ENCODE results near the gene DEPDC4. TPM values are rescaled to one million over a fixed set of nuclear protein-coding genes. Genes with fewer than 3 reads are reported as not detected.

DEPDC4 gene
- total RNA-seq, 5 donors from 2014 or later (not counting 1 experiment from before 2014, with no cell fraction given), result 0.38 to 0.93 (median 0.61) TPM; not detected in 1

DNA sequence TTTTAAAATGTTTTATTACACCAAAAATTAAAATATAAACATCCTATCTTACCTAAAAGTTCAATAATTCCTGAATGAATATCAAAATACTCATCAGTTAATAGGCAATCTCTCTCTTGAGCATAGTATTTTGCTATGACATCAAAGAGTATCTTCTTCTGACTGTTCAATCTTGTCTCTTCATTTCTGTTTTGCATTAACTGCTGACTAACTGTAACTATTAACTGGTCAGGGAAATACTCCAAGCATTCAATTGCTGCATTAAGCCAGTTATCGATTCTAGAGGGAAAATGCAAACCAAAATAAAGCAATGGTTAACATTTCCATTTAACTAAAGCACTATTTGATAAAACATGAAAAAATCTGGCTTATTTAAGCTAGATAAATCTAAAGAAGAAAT, 13.4 kb downstream of the DEPDC4 start:
- H3K36me3 ChIP-seq (ENCODE audit: control insufficient read depth in 2 of 2, extremely low read depth in 1 of 2, insufficient read depth in 1 of 2, low read length in 1 of 2), result no peaks in the 10 kb centered on the region
- DNase-seq (no peak), ATAC-seq (replicated peaks in 1 of 4) (no peak)
- CTCF ChIA-PET, result no interaction called here
- no peaks in the 10 kb centered on the region for H3K27me3 ChIP-seq (replicated peaks in 1 of 2; ENCODE audit: control insufficient read depth in 2 of 2, extremely low read depth in 1 of 2, insufficient read depth in 2 of 2, low read length in 1 of 2)
- POLR2A ChIA-PET, result no interaction called here
- H3K36me3 Mint-ChIP-seq, result no peaks in the 10 kb centered on the region
- no peaks in the 10 kb centered on the region for H3K27me3 Mint-ChIP-seq
- H3K4me1 Mint-ChIP-seq, result peaks cover 3 to 6% (median 5%) of the 10 kb centered on the region in 3 donors
- H3K9me3 Mint-ChIP-seq, result no peaks in the 10 kb centered on the region
- no peak overlapping the region for H3K4me3 ChIP-seq (ENCODE audit: control insufficient read depth in 1 of 2, extremely low read depth in 1 of 2, low read length in 1 of 2)
- WGBS (ENCODE audit: insufficient coverage), result no CpG with 5 or more reads among the region's 1 CpG
- no peak overlapping the region for H3K4me3 Mint-ChIP-seq
- H3K4me1 ChIP-seq (ENCODE audit: control insufficient read depth in 1 of 2, extremely low read depth in 1 of 2, insufficient read depth in 2 of 2, low read length in 2 of 2), result no peaks in the 10 kb centered on the region
- no peak overlapping the region for H3K27ac Mint-ChIP-seq
- H3K9me3 ChIP-seq, result no peaks in the 10 kb centered on the region
- no peak overlapping the region for H3K27ac ChIP-seq (ENCODE audit: low read length)

DNA sequence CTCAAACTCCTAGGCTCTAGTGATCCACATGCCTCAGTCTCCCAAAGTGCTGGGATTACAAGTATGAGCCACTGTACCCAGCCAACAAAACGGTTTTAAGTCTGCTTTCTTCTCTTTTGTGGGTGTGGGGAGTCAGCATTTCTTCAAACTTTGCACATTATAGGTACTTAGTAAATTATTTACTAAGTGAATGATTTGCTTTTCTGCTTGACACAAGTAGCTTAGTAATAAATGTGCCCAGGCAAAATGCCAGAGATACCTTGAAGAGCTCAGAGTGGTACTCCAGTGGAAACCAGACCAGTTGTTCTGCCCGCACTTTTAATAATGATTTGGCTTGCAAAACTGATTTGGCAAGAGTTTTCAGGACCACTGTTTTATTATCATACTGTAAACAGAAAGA, 15.0 kb downstream of the DEPDC4 start:
- Mint-ChIP-seq H3K27ac (no peak overlapping the region), H3K9me3 (no peaks in the 10 kb centered on the region), H3K4me1 (no peaks in the 10 kb centered on the region), H3K36me3 (no peaks in the 10 kb centered on the region), H3K4me3 (no peak overlapping the region), H3K27me3 (no peaks in the 10 kb centered on the region)
- no peak for ATAC-seq (replicated peaks in 1 of 4)
- DNase-seq, result no peak
- no peak overlapping the region for H3K27ac ChIP-seq (ENCODE audit: low read length)
- ChIA-PET CTCF (interaction anchor here in 1 of 2 donors (1.0 kb wide), 1 partner anchor 16 kb away, joined by 3 read pairs; no protein-coding TSS in a partner anchor), POLR2A (no interaction called here)
- no peaks in the 10 kb centered on the region for H3K36me3 ChIP-seq (ENCODE audit: control insufficient read depth in 2 of 2, extremely low read depth in 1 of 2, insufficient read depth in 1 of 2, low read length in 1 of 2)
- no peak overlapping the region for H3K4me3 ChIP-seq (ENCODE audit: control insufficient read depth in 1 of 2, extremely low read depth in 1 of 2, low read length in 1 of 2)
- H3K27me3 ChIP-seq (replicated peaks in 1 of 2; ENCODE audit: control insufficient read depth in 2 of 2, extremely low read depth in 1 of 2, insufficient read depth in 2 of 2, low read length in 1 of 2), result no peaks in the 10 kb centered on the region
- no peaks in the 10 kb centered on the region for H3K4me1 ChIP-seq (ENCODE audit: control insufficient read depth in 1 of 2, extremely low read depth in 1 of 2, insufficient read depth in 2 of 2, low read length in 2 of 2)
- WGBS (ENCODE audit: insufficient coverage), result no CpG with 5 or more reads among the region's 2 CpGs
- no peaks in the 10 kb centered on the region for H3K9me3 ChIP-seq

DNA sequence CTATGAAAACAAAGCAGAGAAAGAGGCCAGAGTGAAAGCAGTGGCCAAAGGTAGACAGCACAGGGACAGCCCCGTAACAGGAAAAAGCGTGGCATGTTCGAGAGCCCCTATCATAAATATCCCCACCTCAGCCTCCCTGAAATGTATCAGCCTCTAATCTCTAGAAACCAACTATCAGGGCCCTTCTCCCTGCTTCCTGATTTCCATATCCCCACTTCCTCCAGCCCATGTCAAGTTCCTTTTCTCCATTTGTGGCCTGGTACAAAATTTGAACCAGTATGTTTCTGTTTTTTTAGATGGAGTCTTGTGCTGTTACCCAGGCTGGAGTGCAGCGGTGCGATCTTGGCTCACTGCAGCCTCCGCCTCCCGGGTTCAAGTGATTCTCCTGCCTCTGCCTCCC, 16.9 kb downstream of the DEPDC4 start:
- Histone ChIP-seq H3K27me3 (replicated peaks in 1 of 2; ENCODE audit: control insufficient read depth in 2 of 2, extremely low read depth in 1 of 2, insufficient read depth in 2 of 2, low read length in 1 of 2) (no peaks in the 10 kb centered on the region), H3K4me1 (ENCODE audit: control insufficient read depth in 1 of 2, extremely low read depth in 1 of 2, insufficient read depth in 2 of 2, low read length in 2 of 2) (no peaks in the 10 kb centered on the region), H3K27ac (ENCODE audit: low read length) (no peak overlapping the region), H3K36me3 (ENCODE audit: control insufficient read depth in 2 of 2, extremely low read depth in 1 of 2, insufficient read depth in 1 of 2, low read length in 1 of 2) (no peaks in the 10 kb centered on the region), H3K9me3 (no peaks in the 10 kb centered on the region), H3K4me3 (ENCODE audit: control insufficient read depth in 1 of 2, extremely low read depth in 1 of 2, low read length in 1 of 2) (no peak overlapping the region)
- DNase-seq, result no peak
- CTCF ChIA-PET, result no interaction called here
- no peak for ATAC-seq (replicated peaks in 1 of 4)
- Mint-ChIP-seq H3K4me1 (no peaks in the 10 kb centered on the region), H3K4me3 (no peak overlapping the region), H3K27me3 (no peaks in the 10 kb centered on the region), H3K36me3 (no peaks in the 10 kb centered on the region), H3K9me3 (no peaks in the 10 kb centered on the region), H3K27ac (no peak overlapping the region)
- whole genome bisulfite sequencing (ENCODE audit: insufficient coverage), result 95% methylated on average over 4 of the region's 7 CpGs
- POLR2A ChIA-PET, result no interaction called here

DNA sequence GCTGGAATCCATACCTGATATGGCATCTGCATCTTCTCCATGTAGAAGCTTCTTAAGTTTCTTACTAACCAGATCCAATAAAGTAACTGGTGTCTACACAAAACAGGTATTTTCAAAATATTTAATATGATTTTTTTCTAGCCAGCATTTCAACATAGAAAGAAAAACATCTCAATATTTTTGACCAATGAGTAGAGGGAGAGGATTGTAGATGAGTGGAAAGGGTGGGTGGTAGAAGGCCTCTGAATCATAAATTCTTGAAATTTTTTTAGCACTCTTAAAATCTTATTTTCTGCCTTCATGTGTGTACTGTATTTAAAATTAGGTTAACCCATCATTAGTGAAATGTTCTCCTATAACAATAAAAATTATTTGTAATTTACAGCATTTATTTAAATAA, 18.0 kb downstream of the DEPDC4 start:
- Histone ChIP-seq H3K4me1 (ENCODE audit: control insufficient read depth in 1 of 2, extremely low read depth in 1 of 2, insufficient read depth in 2 of 2, low read length in 2 of 2) (no peaks in the 10 kb centered on the region), H3K27ac (ENCODE audit: low read length) (no peak overlapping the region), H3K27me3 (replicated peaks in 1 of 2; ENCODE audit: control insufficient read depth in 2 of 2, extremely low read depth in 1 of 2, insufficient read depth in 2 of 2, low read length in 1 of 2) (no peaks in the 10 kb centered on the region), H3K4me3 (ENCODE audit: control insufficient read depth in 1 of 2, extremely low read depth in 1 of 2, low read length in 1 of 2) (no peak overlapping the region), H3K9me3 (no peaks in the 10 kb centered on the region), H3K36me3 (ENCODE audit: control insufficient read depth in 2 of 2, extremely low read depth in 1 of 2, insufficient read depth in 1 of 2, low read length in 1 of 2) (no peaks in the 10 kb centered on the region)
- no peaks in the 10 kb centered on the region for H3K36me3 Mint-ChIP-seq
- ChIA-PET CTCF (no interaction called here), POLR2A (no interaction called here)
- H3K4me3 Mint-ChIP-seq, result no peak overlapping the region
- no peaks in the 10 kb centered on the region for H3K27me3 Mint-ChIP-seq
- H3K9me3 Mint-ChIP-seq, result no peaks in the 10 kb centered on the region
- no peak overlapping the region for H3K27ac Mint-ChIP-seq
- DNase-seq, result no peak
- no peaks in the 10 kb centered on the region for H3K4me1 Mint-ChIP-seq
- ATAC-seq (replicated peaks in 1 of 4), result no peak

DNA sequence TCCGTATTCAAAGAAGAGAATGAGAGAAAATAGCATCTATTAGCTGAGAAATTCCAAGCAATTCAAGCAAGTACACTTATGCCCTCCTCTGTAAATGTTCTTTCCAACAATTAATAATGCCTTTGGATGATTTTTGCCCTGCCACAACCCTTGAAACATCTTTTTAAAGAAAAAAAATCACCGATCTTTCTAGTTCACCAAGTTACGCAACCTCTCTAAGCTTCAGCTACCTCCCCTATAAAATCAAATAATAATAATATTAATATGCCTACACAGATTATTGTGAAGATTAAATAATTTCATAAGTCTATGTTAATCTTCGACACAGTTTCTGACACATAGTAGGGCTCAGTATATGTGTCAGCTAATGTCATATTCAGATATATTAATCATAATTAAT, 19.1 kb downstream of the DEPDC4 start:
- Mint-ChIP-seq H3K9me3 (no peaks in the 10 kb centered on the region), H3K4me1 (no peaks in the 10 kb centered on the region), H3K27me3 (no peaks in the 10 kb centered on the region), H3K36me3 (no peaks in the 10 kb centered on the region), H3K27ac (no peak overlapping the region), H3K4me3 (no peak overlapping the region)
- H3K4me3 ChIP-seq (ENCODE audit: control insufficient read depth in 1 of 2, extremely low read depth in 1 of 2, low read length in 1 of 2), result no peak overlapping the region
- ChIA-PET POLR2A (no interaction called here), CTCF (no interaction called here)
- H3K36me3 ChIP-seq (ENCODE audit: control insufficient read depth in 2 of 2, extremely low read depth in 1 of 2, insufficient read depth in 1 of 2, low read length in 1 of 2), result no peaks in the 10 kb centered on the region
- H3K4me1 ChIP-seq (ENCODE audit: control insufficient read depth in 1 of 2, extremely low read depth in 1 of 2, insufficient read depth in 2 of 2, low read length in 2 of 2), result no peaks in the 10 kb centered on the region
- H3K9me3 ChIP-seq, result no peaks in the 10 kb centered on the region
- no CpG with 5 or more reads among the region's 4 CpGs for WGBS (ENCODE audit: insufficient coverage)
- no peak for ATAC-seq (replicated peaks in 1 of 4)
- no peak for DNase-seq
- H3K27me3 ChIP-seq (replicated peaks in 1 of 2; ENCODE audit: control insufficient read depth in 2 of 2, extremely low read depth in 1 of 2, insufficient read depth in 2 of 2, low read length in 1 of 2), result no peaks in the 10 kb centered on the region
- no peak overlapping the region for H3K27ac ChIP-seq (ENCODE audit: low read length)

DNA sequence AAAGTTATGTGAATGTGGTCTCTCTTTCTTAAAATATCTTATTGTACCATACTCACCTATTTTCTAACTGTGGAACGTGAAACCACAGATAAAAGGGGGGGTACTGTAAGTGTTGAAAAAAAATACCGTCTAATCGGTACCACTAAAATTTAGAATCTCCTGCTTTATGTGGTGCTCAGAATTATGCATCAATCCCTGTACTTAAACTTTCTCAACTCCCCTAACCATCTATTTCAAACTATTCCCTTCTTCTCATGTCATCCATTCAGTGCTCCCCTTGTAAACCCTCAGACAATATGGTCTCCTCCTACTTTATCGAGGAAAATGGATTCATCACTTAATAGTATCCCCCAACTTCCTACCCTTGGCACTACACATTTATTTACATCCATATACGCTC, 23.7 kb downstream of the DEPDC4 start:
- no peak overlapping the region for H3K4me3 ChIP-seq (ENCODE audit: control insufficient read depth in 1 of 2, extremely low read depth in 1 of 2, low read length in 1 of 2)

DNA sequence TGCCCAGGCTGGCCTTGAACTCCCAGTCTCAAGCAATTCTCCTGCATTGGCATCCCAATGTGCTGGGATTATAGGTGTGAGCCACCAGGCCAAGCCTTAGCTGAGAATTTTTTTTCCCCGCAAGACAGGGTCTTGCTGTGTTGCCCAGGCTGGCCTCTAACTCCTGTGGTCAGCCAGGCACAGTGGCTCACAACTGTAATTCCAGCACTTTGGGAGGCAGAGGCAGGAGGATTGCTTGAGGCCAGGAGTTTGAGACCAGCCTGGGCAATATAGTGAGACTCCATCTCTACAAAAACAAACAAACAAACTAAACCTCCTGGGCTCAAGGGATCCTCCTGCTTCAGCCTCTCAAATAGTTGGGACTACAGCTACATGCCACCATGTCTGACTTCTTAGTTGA, 27.3 kb downstream of the DEPDC4 start:
- WGBS (ENCODE audit: insufficient coverage), result no CpG with 5 or more reads among the region's 1 CpG
- H3K36me3 Mint-ChIP-seq, result no peaks in the 10 kb centered on the region

More for the DNA sequence above, 23.7 kb downstream of the DEPDC4 start:
- no peak for DNase-seq
- ChIA-PET POLR2A (no interaction called here), CTCF (no interaction called here)
- H3K36me3 ChIP-seq (ENCODE audit: control insufficient read depth in 2 of 2, extremely low read depth in 1 of 2, insufficient read depth in 1 of 2, low read length in 1 of 2), result no peaks in the 10 kb centered on the region
- H3K4me1 ChIP-seq (ENCODE audit: control insufficient read depth in 1 of 2, extremely low read depth in 1 of 2, insufficient read depth in 2 of 2, low read length in 2 of 2), result no peaks in the 10 kb centered on the region
- H3K27ac ChIP-seq (ENCODE audit: low read length), result no peak overlapping the region
- H3K4me3 Mint-ChIP-seq, result no peak overlapping the region
- H3K27ac Mint-ChIP-seq, result no peak overlapping the region
- no peaks in the 10 kb centered on the region for H3K4me1 Mint-ChIP-seq
- 60% methylated on average over 3 of the region's 5 CpGs for whole genome bisulfite sequencing (ENCODE audit: insufficient coverage)
- no peaks in the 10 kb centered on the region for H3K27me3 ChIP-seq (replicated peaks in 1 of 2; ENCODE audit: control insufficient read depth in 2 of 2, extremely low read depth in 1 of 2, insufficient read depth in 2 of 2, low read length in 1 of 2)
- H3K9me3 ChIP-seq, result no peaks in the 10 kb centered on the region
- no peaks in the 10 kb centered on the region for H3K36me3 Mint-ChIP-seq
- no peak for ATAC-seq (replicated peaks in 1 of 4)
- no peaks in the 10 kb centered on the region for H3K27me3 Mint-ChIP-seq
- H3K9me3 Mint-ChIP-seq, result no peaks in the 10 kb centered on the region

More for the DNA sequence above, 27.3 kb downstream of the DEPDC4 start:
- H3K36me3 ChIP-seq (ENCODE audit: control insufficient read depth in 2 of 2, extremely low read depth in 1 of 2, insufficient read depth in 1 of 2, low read length in 1 of 2), result no peaks in the 10 kb centered on the region
- POLR2A ChIA-PET, result no interaction called here
- H3K27ac ChIP-seq (ENCODE audit: low read length), result no peak overlapping the region
- Mint-ChIP-seq H3K9me3 (no peaks in the 10 kb centered on the region), H3K4me3 (no peak overlapping the region), H3K4me1 (no peaks in the 10 kb centered on the region), H3K27ac (no peak overlapping the region), H3K27me3 (no peaks in the 10 kb centered on the region)
- no peak for DNase-seq
- H3K4me3 ChIP-seq (ENCODE audit: control insufficient read depth in 1 of 2, extremely low read depth in 1 of 2, low read length in 1 of 2), result no peak overlapping the region
- H3K9me3 ChIP-seq, result no peaks in the 10 kb centered on the region
- CTCF ChIA-PET, result no interaction called here
- H3K27me3 ChIP-seq (replicated peaks in 1 of 2; ENCODE audit: control insufficient read depth in 2 of 2, extremely low read depth in 1 of 2, insufficient read depth in 2 of 2, low read length in 1 of 2), result no peaks in the 10 kb centered on the region
- no peaks in the 10 kb centered on the region for H3K4me1 ChIP-seq (ENCODE audit: control insufficient read depth in 1 of 2, extremely low read depth in 1 of 2, insufficient read depth in 2 of 2, low read length in 2 of 2)
- no peak for ATAC-seq (replicated peaks in 1 of 4)

Data from T-cell (primary cell).